Trophoblast cell (in vitro differentiated cells and primary cell): Measurements from ENCODE around the gene RTCA.
"Not testable (repeated sequence)": the region's sequence is repeated elsewhere in the genome, so short reads cannot be mapped to it uniquely, and the experiment has no call there.

Experiments
- DNase-seq, 2 donors: peaks; one replicate each; pipeline ENCODE4 v3.0.0-alpha.2; 2016
- H2AFZ ChIP-seq: 2 replicates; pipeline ENCODE4 v1.6.1; 2013; ENCODE audit warnings: low read length, moderate library complexity, mild to moderate bottlenecking; ENCODE audit not compliant: insufficient read depth, poor library complexity
- H2AK5ac ChIP-seq: 2 replicates; pipeline ENCODE4 v1.6.1; 2013; ENCODE audit warnings: mild to moderate bottlenecking, low read length
- H2BK120ac ChIP-seq: 2 replicates; pipeline ENCODE4 v1.6.1; 2013; ENCODE audit warnings: low read length, mild to moderate bottlenecking, moderate library complexity; ENCODE audit not compliant: insufficient read depth, poor library complexity
- H2BK12ac ChIP-seq: 2 replicates; pipeline ENCODE4 v1.6.1; 2013; ENCODE audit warnings: mild to moderate bottlenecking, low read length, moderate library complexity
- H2BK5ac ChIP-seq: 2 replicates; pipeline ENCODE4 v1.6.1; 2013; ENCODE audit warnings: low read length, low read depth, moderate library complexity, mild to moderate bottlenecking; ENCODE audit not compliant: poor library complexity
- H3K14ac ChIP-seq: 2 replicates; pipeline ENCODE4 v1.6.1; 2013; ENCODE audit warnings: mild to moderate bottlenecking, low read length
- H3K18ac ChIP-seq: 2 replicates; pipeline ENCODE4 v1.6.1; 2013; ENCODE audit warnings: mild to moderate bottlenecking, low read length
- H3K23ac ChIP-seq: 2 replicates; pipeline ENCODE4 v1.6.1; 2013; ENCODE audit warnings: low read length
- H3K27ac ChIP-seq: 2 replicates; pipeline ENCODE4 v1.5.1; 2013; ENCODE audit warnings: low read depth, mild to moderate bottlenecking, inconsistent platforms, low read length, moderate library complexity
- H3K27me3 ChIP-seq: 2 replicates; pipeline ENCODE4 v1.6.1; 2013; ENCODE audit warnings: inconsistent platforms, mild to moderate bottlenecking, low read length, moderate library complexity; ENCODE audit not compliant: insufficient read depth
- H3K36me3 ChIP-seq, 2 experiments: 1 replicate in 1 of 2; 2 replicates in 1 of 2; pipeline ENCODE4 v1.6.1; 2013; ENCODE audit warnings: low read length in 2 of 2, mild to moderate bottlenecking in 2 of 2, moderate library complexity in 1 of 2; ENCODE audit not compliant: insufficient read depth in 2 of 2, control insufficient read depth in 1 of 2
- H3K4ac ChIP-seq: 2 replicates; pipeline ENCODE4 v1.6.1; 2013; ENCODE audit warnings: low read depth, mild to moderate bottlenecking, low read length, moderate library complexity
- H3K4me1 ChIP-seq, 2 experiments: 1 replicate in 1 of 2; 2 replicates in 1 of 2; pipeline ENCODE4 v1.6.1; 2013; ENCODE audit warnings: low read length in 2 of 2, mild to moderate bottlenecking in 2 of 2, moderate library complexity in 1 of 2; ENCODE audit not compliant: insufficient read depth in 2 of 2, control insufficient read depth in 1 of 2
- H3K4me2 ChIP-seq: 2 replicates; pipeline ENCODE4 v1.6.1; 2013; ENCODE audit warnings: inconsistent platforms, mild to moderate bottlenecking, low read length, moderate library complexity
- H3K4me3 ChIP-seq: 2 replicates; pipeline ENCODE4 v1.5.1; 2013; ENCODE audit warnings: mild to moderate bottlenecking, low read depth, low read length, inconsistent platforms
- H3K79me1 ChIP-seq: one replicate; pipeline ENCODE4 v1.6.1; 2013; ENCODE audit warnings: low read length
- H3K79me2 ChIP-seq: 2 replicates; pipeline ENCODE4 v1.6.1; 2013; ENCODE audit warnings: low read length, mild to moderate bottlenecking; ENCODE audit not compliant: control insufficient read depth, insufficient read depth, poor library complexity
- H3K9ac ChIP-seq: 2 replicates; pipeline ENCODE4 v1.6.1; 2013; ENCODE audit warnings: mild to moderate bottlenecking, low read length
- H3K9me3 ChIP-seq: 2 replicates; pipeline ENCODE4 v1.6.1; 2013; ENCODE audit warnings: low read depth, mild to moderate bottlenecking, control low read depth, inconsistent platforms, low read length; ENCODE audit not compliant: insufficient read depth
- H4K12ac ChIP-seq: 2 replicates; pipeline ENCODE4 v1.6.1; 2013; ENCODE audit warnings: low read depth, mild to moderate bottlenecking, low read length, moderate library complexity
- H4K8ac ChIP-seq: 2 replicates; pipeline ENCODE4 v1.6.1; 2013; ENCODE audit warnings: low read depth, mild to moderate bottlenecking, low read length, moderate library complexity
- H4K91ac ChIP-seq: one replicate; pipeline ENCODE4 v1.6.1; 2013; ENCODE audit warnings: low read depth, mild to moderate bottlenecking, low read length, moderate library complexity
- WGBS: extraction: QIAGEN DNeasy Blood & Tissue Kit; methylation state at CpG from one replicate; pipeline ENCODE4 v1.1.7; 2013; ENCODE audit warnings: missing lambda C conversion rate; ENCODE audit not compliant: insufficient read length, insufficient coverage; ENCODE audit errors: extremely low coverage; 5-methylcytosine and 5-hydroxymethylcytosine counted together

Gene RTCA

DNA sequence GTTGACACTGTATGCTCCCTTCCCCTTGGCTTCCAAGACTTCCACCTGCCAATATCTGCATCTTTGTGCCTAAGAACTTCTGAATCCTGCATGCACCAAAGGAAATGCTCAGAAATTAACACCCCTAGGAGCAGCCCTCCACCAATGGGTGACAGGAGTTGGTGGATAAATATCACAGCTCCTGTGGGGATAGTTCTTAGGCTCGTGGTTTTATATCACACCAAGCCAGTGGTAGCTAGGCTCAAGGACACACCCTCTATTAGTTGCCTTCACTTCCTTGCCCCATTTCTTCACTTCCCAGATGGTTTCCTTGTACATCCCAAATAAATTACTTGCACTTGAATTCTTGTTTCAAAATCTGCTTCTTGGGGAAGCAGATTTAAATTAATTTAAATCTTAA, 69.4 kb downstream of the RTCA start:
- Histone ChIP-seq H3K23ac (no peak overlapping the region), H2BK120ac (no peak overlapping the region), H2BK12ac (no peak overlapping the region), H3K4me2 (no peak overlapping the region), H3K18ac (no peak overlapping the region), H3K4me1 (no peaks in the 10 kb centered on the region), H2BK5ac (no peak overlapping the region), H3K27ac (no peak overlapping the region), H3K9ac (no peak overlapping the region), H3K27me3 (no peaks in the 10 kb centered on the region), H4K12ac (no peak overlapping the region), H2AK5ac (no peak overlapping the region), H3K4ac (no peak overlapping the region), H3K9me3 (no peaks in the 10 kb centered on the region), H4K8ac (no peak overlapping the region), H4K91ac (no peak overlapping the region), H3K79me2 (no peaks in the 10 kb centered on the region), H3K36me3 (no peaks in the 10 kb centered on the region), H3K14ac (no peak overlapping the region), H2AFZ (no peak overlapping the region), H3K4me3 (no peak overlapping the region), H3K79me1 (no peaks in the 10 kb centered on the region)
- WGBS: no CpG with 5 or more reads among the region's 1 CpG
- DNase-seq: no peak

DNA sequence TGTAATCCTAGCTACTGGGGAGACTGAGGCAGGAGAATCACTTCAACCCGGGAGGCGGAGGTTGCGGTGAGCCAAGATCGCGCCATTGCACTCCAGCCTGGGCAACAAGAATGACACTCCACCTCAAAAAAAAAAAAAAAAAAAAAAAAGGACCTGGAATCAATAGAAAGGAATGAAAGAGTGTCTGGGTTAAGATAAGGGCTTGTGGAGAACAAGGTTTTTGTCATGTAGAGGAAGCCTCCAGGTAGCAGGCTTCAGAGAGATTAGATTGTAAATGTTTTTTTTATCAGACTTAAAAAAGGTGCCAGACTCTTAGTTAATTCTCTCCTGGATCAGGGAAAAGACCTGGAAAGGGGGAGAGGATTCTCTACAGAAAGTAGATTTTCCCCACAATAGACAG, 71.9 kb downstream of the RTCA start:
- H4K12ac ChIP-seq, H3K14ac ChIP-seq, H3K4me2 ChIP-seq, H3K27me3 ChIP-seq, H2AFZ ChIP-seq, H2BK120ac ChIP-seq, H4K8ac ChIP-seq, H2AK5ac ChIP-seq, H3K9ac ChIP-seq, H4K91ac ChIP-seq, H3K36me3 ChIP-seq, H3K79me1 ChIP-seq, H3K4ac ChIP-seq, H3K9me3 ChIP-seq, H2BK5ac ChIP-seq, H3K79me2 ChIP-seq, H2BK12ac ChIP-seq, H3K18ac ChIP-seq, H3K23ac ChIP-seq, H3K27ac ChIP-seq, H3K4me3 ChIP-seq, H3K4me1 ChIP-seq: not testable (repeated sequence)
- WGBS: no CpG with 5 or more reads among the region's 5 CpGs
- peak in 1 of 2 donors; percentile 48 for DNase-seq

DNA sequence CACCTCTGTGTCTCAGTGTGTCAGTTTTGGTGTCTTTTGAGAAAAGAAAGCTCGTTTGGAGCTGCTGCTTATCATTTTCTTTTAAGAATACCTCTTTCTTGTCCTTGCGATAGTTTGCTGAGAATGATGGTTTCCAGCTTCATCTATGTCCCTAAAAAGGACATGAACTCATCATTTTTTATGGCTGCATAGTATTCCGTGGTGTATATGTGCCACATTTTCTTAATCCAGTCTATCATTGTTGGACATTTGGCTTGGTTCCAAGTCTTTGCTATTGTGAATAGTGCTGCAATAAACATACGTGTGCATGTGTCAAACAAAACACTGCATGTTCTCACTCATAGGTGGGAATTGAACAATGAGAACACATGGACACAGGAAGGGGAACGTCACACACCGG, 73.7 kb downstream of the RTCA start:
- not testable (repeated sequence) for H2AK5ac ChIP-seq, H3K18ac ChIP-seq, H3K23ac ChIP-seq, H3K14ac ChIP-seq, H3K4me3 ChIP-seq, H3K9ac ChIP-seq, H3K4me1 ChIP-seq, DNase-seq, H3K4me2 ChIP-seq, H2BK12ac ChIP-seq, H2BK5ac ChIP-seq, H3K79me1 ChIP-seq, H4K12ac ChIP-seq, H2AFZ ChIP-seq, H4K8ac ChIP-seq, H3K79me2 ChIP-seq, H3K36me3 ChIP-seq, H4K91ac ChIP-seq, H3K9me3 ChIP-seq, H3K27me3 ChIP-seq, H3K27ac ChIP-seq, H3K4ac ChIP-seq, H2BK120ac ChIP-seq
- WGBS: no CpG with 5 or more reads among the region's 6 CpGs

DNA sequence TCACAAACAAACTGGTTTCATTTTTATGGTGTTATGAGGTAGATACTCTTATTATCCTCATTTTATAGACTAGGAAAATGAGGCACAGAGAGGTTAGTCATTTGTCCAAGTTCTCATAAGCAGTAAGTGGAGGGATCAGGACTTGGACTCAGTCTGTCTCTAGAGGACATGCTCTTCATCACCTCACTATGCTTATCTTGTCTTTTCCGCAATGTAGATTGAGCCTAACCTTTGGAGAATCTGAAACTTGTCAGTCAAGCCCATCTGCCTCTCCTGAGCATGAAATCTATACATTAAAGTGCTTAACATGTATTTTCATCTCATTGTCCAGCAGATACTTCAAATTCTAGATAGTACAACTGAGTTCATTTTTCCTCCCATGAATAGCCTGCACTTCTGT, 74.5 kb downstream of the RTCA start:
- no CpG with 5 or more reads among the region's 1 CpG for WGBS
- no peak overlapping the region for H3K9ac ChIP-seq
- no peak for DNase-seq

More for the DNA sequence above, 74.5 kb downstream of the RTCA start:
- no peaks in the 10 kb centered on the region for H3K36me3 ChIP-seq
- H3K4me1 ChIP-seq: no peaks in the 10 kb centered on the region
- H3K14ac ChIP-seq: no peak overlapping the region
- no peak overlapping the region for H3K27ac ChIP-seq
- no peak overlapping the region for H3K4me3 ChIP-seq
- no peak overlapping the region for H2AFZ ChIP-seq
- H2BK120ac ChIP-seq: no peak overlapping the region
- H2BK12ac ChIP-seq: no peak overlapping the region
- H3K4me2 ChIP-seq: no peak overlapping the region
- H2BK5ac ChIP-seq: no peak overlapping the region
- no peaks in the 10 kb centered on the region for H3K79me1 ChIP-seq
- no peaks in the 10 kb centered on the region for H3K27me3 ChIP-seq
- H3K79me2 ChIP-seq: no peaks in the 10 kb centered on the region
- no peak overlapping the region for H4K8ac ChIP-seq
- H4K12ac ChIP-seq: no peak overlapping the region
- H3K23ac ChIP-seq: no peak overlapping the region
- H3K4ac ChIP-seq: no peak overlapping the region
- H2AK5ac ChIP-seq: no peak overlapping the region
- no peak overlapping the region for H3K18ac ChIP-seq
- H3K9me3 ChIP-seq: no peaks in the 10 kb centered on the region
- no peak overlapping the region for H4K91ac ChIP-seq
